Activated CD4-positive, alpha-beta T cell treated with anti-CD3 and anti-CD28 coated beads, Interleukin-2, amount 50 U/mL, for 4 hours (primary cell): ENCODE results near the gene FAM72B.
"Not testable (repeated sequence)": the region's sequence is repeated elsewhere in the genome, so short reads cannot be mapped to it uniquely, and the experiment has no call there.

Experiments used
- DNase-seq, 2 experiments: peaks; one replicate each; pipeline ENCODE4 v3.0.0-alpha.2; 2020

The FAM72B gene

GRCh38 chr1:121184290-121185127, at the start of gene FAM72B, which contains the start of gene SRGAP2C:
Gene FAM72B (minus strand): TSS chr1:121184340. CDS start chr1:121183489, 851 bp downstream.
Gene SRGAP2C (plus strand): TSS chr1:121184975. CDS start chr1:121187447, 2,472 bp downstream.
- peak; percentile 85 to 86 for DNase-seq

GRCh38 chr1:121232445-121233125, 48.4 kb upstream of the FAM72B start:
- not testable (repeated sequence) for DNase-seq

GRCh38 chr1:121230636-121231035, 46.5 kb upstream of the FAM72B start:
- DNase-seq, result not testable (repeated sequence)

GRCh38 chr1:121227544-121228330, 43.6 kb upstream of the FAM72B start:
- not testable (repeated sequence) for DNase-seq

GRCh38 chr1:121226925-121227324, 42.8 kb upstream of the FAM72B start:
- not testable (repeated sequence) for DNase-seq

- DNase-seq, result not testable (repeated sequence)
These were observed 42.3 kb upstream of the FAM72B start for GRCh38 chr1:121226295-121226904.

- not testable (repeated sequence) for DNase-seq
These were observed 40.6 kb upstream of the FAM72B start for GRCh38 chr1:121224714-121225113.

- not testable (repeated sequence) for DNase-seq
These were observed 37.6 kb upstream of the FAM72B start for GRCh38 chr1:121221770-121222169.

GRCh38 chr1:121216676-121217075, 32.5 kb upstream of the FAM72B start:
- not testable (repeated sequence) for DNase-seq

GRCh38 chr1:121215699-121216417, 31.7 kb upstream of the FAM72B start:
- not testable (repeated sequence) for DNase-seq

GRCh38 chr1:121214544-121215156, 30.5 kb upstream of the FAM72B start:
- DNase-seq, result not testable (repeated sequence)

GRCh38 chr1:121213491-121213890, 29.4 kb upstream of the FAM72B start:
- DNase-seq, result not testable (repeated sequence)

GRCh38 chr1:121210778-121211177, 26.6 kb upstream of the FAM72B start:
- DNase-seq, result not testable (repeated sequence)

- not testable (repeated sequence) for DNase-seq
These were observed 24.2 kb upstream of the FAM72B start for GRCh38 chr1:121208375-121208774.

- not testable (repeated sequence) for DNase-seq
These were observed 23.2 kb upstream of the FAM72B start for GRCh38 chr1:121207328-121207727.

- DNase-seq, result not testable (repeated sequence)
These were observed 21.9 kb upstream of the FAM72B start for GRCh38 chr1:121205786-121206711.

- DNase-seq, result not testable (repeated sequence)
These were observed 18.8 kb upstream of the FAM72B start for GRCh38 chr1:121202986-121203385.

- not testable (repeated sequence) for DNase-seq
These were observed 17.1 kb upstream of the FAM72B start for GRCh38 chr1:121200985-121201981.

- DNase-seq, result not testable (repeated sequence)
These were observed 16.1 kb upstream of the FAM72B start for GRCh38 chr1:121200232-121200631.
